ENCODE measurements around the gene ACLY. TPM values are rescaled to one million over a fixed set of nuclear protein-coding genes. Genes with fewer than 3 reads are reported as not detected.

The ACLY gene
- total RNA-seq, 1 donor from 2014 or later = 49.1 TPM

DNA sequence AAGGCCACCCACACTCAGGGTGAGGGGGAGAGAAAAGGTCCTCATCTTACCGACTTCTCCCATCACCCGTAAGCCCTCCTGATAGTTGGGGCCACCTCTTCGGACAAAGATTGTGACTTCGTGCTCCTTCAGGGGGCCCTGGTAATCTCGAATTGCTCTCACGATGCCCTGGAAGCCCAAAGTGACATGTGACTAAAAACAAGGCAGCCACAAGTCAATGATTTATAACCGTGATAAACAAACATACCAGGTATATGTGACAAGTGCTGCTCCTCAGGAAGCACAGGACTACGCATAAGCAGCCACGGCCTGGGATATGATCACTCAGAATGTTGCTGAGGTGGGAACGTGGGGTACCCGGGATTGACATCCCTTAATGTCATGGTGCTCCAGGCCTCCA, 17.1 kb downstream of the ACLY start:
- Histone ChIP-seq H3K9ac (ENCODE audit: low read depth in 1 of 3, low read length in 3 of 3) (no peak overlapping the region), H3K4me3 (ENCODE audit: low read length in 3 of 3) (no peak overlapping the region), H3K4me1 (ENCODE audit: control insufficient read depth in 3 of 3, insufficient read depth in 3 of 3, low read length in 3 of 3) (no peaks in the 10 kb centered on the region), H3K27me3 (ENCODE audit: control insufficient read depth in 3 of 3, insufficient read depth in 3 of 3, low read length in 3 of 3) (no peaks in the 10 kb centered on the region), H3K27ac (ENCODE audit: low read depth, low read length) (no peak overlapping the region), H3K36me3 (ENCODE audit: control insufficient read depth in 3 of 3, insufficient read depth in 3 of 3, low read length in 3 of 3) (peaks cover 50 to 60% (median 56%) of the 10 kb centered on the region in 3 donors), H3K9me3 (ENCODE audit: control insufficient read depth in 3 of 3, low read length in 3 of 3) (no peaks in the 10 kb centered on the region)

DNA sequence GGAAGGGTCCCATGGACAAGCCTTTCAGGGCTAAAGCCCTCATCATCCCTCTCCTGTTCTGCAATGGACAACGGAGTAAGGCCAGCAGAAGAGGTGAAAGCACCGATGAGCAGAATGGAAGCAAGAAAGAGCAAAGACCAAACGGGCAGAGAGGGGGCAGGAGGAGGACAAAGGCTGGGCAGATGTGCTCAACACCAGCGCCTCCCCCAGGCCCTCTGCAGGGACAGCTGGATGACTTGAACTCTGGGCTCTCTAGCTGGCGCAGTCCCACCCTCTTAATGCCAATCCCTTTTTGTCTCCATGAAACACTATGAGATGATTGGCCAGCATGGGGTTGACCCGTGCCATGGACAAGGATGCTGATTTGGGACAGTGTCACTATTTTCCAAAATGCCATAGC, 22.0 kb downstream of the ACLY start:
- Histone ChIP-seq H3K4me3 (ENCODE audit: low read length in 3 of 3) (no peak overlapping the region), H3K36me3 (ENCODE audit: control insufficient read depth in 3 of 3, insufficient read depth in 3 of 3, low read length in 3 of 3) (peaks cover 34 to 54% (median 52%) of the 10 kb centered on the region in 3 donors), H3K9me3 (ENCODE audit: control insufficient read depth in 3 of 3, low read length in 3 of 3) (no peaks in the 10 kb centered on the region), H3K4me1 (ENCODE audit: control insufficient read depth in 3 of 3, insufficient read depth in 3 of 3, low read length in 3 of 3) (peaks cover 7 to 11% (median 9%) of the 10 kb centered on the region in 3 donors), H3K27me3 (ENCODE audit: control insufficient read depth in 3 of 3, insufficient read depth in 3 of 3, low read length in 3 of 3) (no peaks in the 10 kb centered on the region), H3K9ac (ENCODE audit: low read depth in 1 of 3, low read length in 3 of 3) (no peak overlapping the region), H3K27ac (ENCODE audit: low read depth, low read length) (no peak overlapping the region)

DNA sequence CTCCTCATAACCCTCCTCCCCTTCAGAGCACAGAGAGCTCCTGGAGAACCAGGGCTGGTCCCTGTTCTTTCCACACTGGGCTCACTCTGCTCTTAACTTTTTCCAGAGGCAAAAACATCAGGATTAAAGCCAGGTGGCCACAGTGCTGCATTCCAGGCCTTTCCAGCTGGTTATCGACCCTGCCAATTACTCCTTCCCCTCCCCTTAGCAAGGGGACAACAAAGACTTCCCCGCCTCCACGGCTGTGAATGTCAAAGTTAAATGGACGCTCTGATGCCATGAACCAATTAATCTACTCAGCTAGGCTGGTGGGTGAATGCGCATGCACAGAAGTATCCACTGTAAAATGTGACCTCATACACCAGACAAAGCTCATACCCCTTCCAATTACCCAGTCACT, 23.1 kb downstream of the ACLY start:
- Histone ChIP-seq H3K9ac (ENCODE audit: low read depth in 1 of 3, low read length in 3 of 3) (no peak overlapping the region), H3K9me3 (ENCODE audit: control insufficient read depth in 3 of 3, low read length in 3 of 3) (no peaks in the 10 kb centered on the region), H3K4me3 (ENCODE audit: low read length in 3 of 3) (no peak overlapping the region), H3K36me3 (ENCODE audit: control insufficient read depth in 3 of 3, insufficient read depth in 3 of 3, low read length in 3 of 3) (peaks cover 35 to 53% (median 53%) of the 10 kb centered on the region in 3 donors), H3K4me1 (ENCODE audit: control insufficient read depth in 3 of 3, insufficient read depth in 3 of 3, low read length in 3 of 3) (peaks cover 7 to 11% (median 9%) of the 10 kb centered on the region in 3 donors), H3K27me3 (ENCODE audit: control insufficient read depth in 3 of 3, insufficient read depth in 3 of 3, low read length in 3 of 3) (no peaks in the 10 kb centered on the region), H3K27ac (ENCODE audit: low read depth, low read length) (no peak overlapping the region)

DNA sequence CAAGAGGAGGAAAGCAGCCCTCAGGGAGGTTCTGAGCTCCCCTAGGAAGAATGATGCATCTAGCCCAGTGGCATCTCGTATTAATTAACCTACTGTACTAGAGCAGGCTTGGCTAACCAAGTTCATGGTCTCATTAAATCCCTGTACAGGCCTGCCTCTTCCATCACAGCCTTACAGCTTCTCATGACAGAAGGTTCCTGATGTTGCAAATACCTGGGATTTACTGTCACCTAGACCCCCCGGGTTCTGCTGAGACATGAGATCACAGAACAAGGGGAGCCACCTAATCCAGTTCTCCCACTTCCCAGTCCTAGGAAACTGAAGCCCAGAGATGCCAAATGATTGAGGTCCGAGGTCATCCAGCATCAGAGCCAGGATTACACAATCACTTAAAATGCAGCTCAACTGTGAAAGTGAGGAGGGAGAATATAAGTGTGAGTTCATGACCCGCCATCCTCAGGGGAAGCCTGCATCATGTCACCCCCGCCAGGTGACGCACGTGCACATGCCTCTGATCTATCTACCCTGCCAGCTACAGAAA, 23.9 kb downstream of the ACLY start:
- Histone ChIP-seq H3K36me3 (ENCODE audit: control insufficient read depth in 3 of 3, insufficient read depth in 3 of 3, low read length in 3 of 3) (peaks cover 35 to 55% (median 49%) of the 10 kb centered on the region in 3 donors), H3K27me3 (ENCODE audit: control insufficient read depth in 3 of 3, insufficient read depth in 3 of 3, low read length in 3 of 3) (no peaks in the 10 kb centered on the region), H3K4me3 (ENCODE audit: low read length in 3 of 3) (no peak overlapping the region), H3K9ac (ENCODE audit: low read depth in 1 of 3, low read length in 3 of 3) (no peak overlapping the region), H3K27ac (ENCODE audit: low read depth, low read length) (no peak overlapping the region), H3K9me3 (ENCODE audit: control insufficient read depth in 3 of 3, low read length in 3 of 3) (no peaks in the 10 kb centered on the region), H3K4me1 (ENCODE audit: control insufficient read depth in 3 of 3, insufficient read depth in 3 of 3, low read length in 3 of 3) (peaks cover 7 to 11% (median 9%) of the 10 kb centered on the region in 3 donors)

GRCh38 chr17:41893384-41893783, 25.4 kb downstream of the ACLY start:
- peaks cover 7 to 11% (median 9%) of the 10 kb centered on the region in 3 donors for H3K4me1 ChIP-seq (ENCODE audit: control insufficient read depth in 3 of 3, insufficient read depth in 3 of 3, low read length in 3 of 3)
- H3K9ac ChIP-seq (ENCODE audit: low read depth in 1 of 3, low read length in 3 of 3) = no peak overlapping the region
- no peak overlapping the region for H3K4me3 ChIP-seq (ENCODE audit: low read length in 3 of 3)
- H3K36me3 ChIP-seq (ENCODE audit: control insufficient read depth in 3 of 3, insufficient read depth in 3 of 3, low read length in 3 of 3) = peaks cover 33 to 57% (median 46%) of the 10 kb centered on the region in 3 donors
- no peak overlapping the region for H3K27ac ChIP-seq (ENCODE audit: low read depth, low read length)
- no peaks in the 10 kb centered on the region for H3K9me3 ChIP-seq (ENCODE audit: control insufficient read depth in 3 of 3, low read length in 3 of 3)
- H3K27me3 ChIP-seq (ENCODE audit: control insufficient read depth in 3 of 3, insufficient read depth in 3 of 3, low read length in 3 of 3) = no peaks in the 10 kb centered on the region

DNA sequence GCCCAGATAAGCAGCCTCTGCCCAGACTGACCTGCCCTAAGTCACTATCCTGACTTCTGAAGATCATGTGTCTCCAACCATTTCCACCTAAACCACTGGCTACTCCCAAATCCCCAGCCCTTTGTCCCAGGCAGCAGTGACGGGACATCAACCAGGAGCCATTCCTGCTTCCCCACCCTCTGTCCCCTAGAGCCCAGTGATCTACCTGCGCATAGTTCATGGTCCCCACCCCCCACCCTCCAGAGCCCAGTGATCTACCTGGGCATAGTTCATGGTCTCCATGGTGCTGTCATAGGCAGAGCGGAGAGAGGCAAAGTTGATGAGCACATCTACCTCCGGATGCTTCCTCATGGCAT, 26.8 kb downstream of the ACLY start:
- Histone ChIP-seq H3K9ac (ENCODE audit: low read depth in 1 of 3, low read length in 3 of 3) (no peak overlapping the region), H3K36me3 (ENCODE audit: control insufficient read depth in 3 of 3, insufficient read depth in 3 of 3, low read length in 3 of 3) (peaks cover 35 to 58% (median 48%) of the 10 kb centered on the region in 3 donors), H3K4me1 (ENCODE audit: control insufficient read depth in 3 of 3, insufficient read depth in 3 of 3, low read length in 3 of 3) (peaks cover 7 to 11% (median 9%) of the 10 kb centered on the region in 3 donors), H3K4me3 (ENCODE audit: low read length in 3 of 3) (no peak overlapping the region), H3K27me3 (ENCODE audit: control insufficient read depth in 3 of 3, insufficient read depth in 3 of 3, low read length in 3 of 3) (no peaks in the 10 kb centered on the region), H3K27ac (ENCODE audit: low read depth, low read length) (no peak overlapping the region), H3K9me3 (ENCODE audit: control insufficient read depth in 3 of 3, low read length in 3 of 3) (no peaks in the 10 kb centered on the region)

DNA sequence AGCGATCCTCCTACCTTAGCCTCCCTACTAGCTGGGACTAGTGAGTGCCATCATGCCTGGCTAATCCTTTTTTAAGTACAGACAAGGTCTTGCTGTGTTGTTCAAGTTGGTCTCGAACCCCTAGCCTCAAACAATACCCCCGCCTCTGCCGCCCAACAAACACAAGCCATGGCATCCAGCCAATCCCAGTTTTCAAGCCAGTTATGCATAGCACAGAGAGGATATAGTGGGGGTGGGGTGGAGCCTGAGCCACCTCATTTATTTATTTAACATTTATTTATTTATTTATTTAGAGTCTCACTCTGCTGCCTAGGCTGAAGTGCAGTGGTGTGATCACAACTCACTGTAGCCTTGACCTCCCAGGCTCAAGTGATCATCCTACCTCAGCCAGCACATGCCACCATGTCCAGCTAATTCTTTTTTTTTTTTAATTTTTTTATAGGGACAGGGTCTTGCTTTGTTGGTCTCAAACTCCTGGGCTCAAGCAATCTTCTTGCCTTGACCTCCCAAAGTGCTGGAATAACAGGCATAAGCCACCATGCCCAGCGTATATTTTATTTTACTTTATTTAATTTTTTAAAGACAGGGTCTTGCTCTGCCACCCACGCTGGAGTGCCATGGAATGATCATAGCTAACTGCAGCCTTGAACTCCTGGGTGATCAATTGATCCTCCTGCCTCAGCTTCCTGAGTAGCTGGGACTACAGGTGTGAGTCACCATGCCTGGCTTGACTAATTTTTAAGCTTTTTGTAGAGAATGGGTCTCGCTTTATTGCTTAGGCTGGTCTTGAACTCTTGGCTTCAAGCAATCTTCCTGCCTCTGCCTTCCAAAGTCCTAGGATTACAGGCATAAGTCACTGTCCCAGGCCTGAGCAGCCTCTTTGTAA, 27.4 kb downstream of the ACLY start:
- H3K9ac ChIP-seq (ENCODE audit: low read depth in 1 of 3, low read length in 3 of 3) = no peak overlapping the region
- H3K27ac ChIP-seq (ENCODE audit: low read depth, low read length) = no peak overlapping the region
- H3K36me3 ChIP-seq (ENCODE audit: control insufficient read depth in 3 of 3, insufficient read depth in 3 of 3, low read length in 3 of 3) = peaks cover 32 to 56% (median 45%) of the 10 kb centered on the region in 3 donors
- no peak overlapping the region for H3K4me3 ChIP-seq (ENCODE audit: low read length in 3 of 3)
- H3K4me1 ChIP-seq (ENCODE audit: control insufficient read depth in 3 of 3, insufficient read depth in 3 of 3, low read length in 3 of 3) = peaks cover 7 to 11% (median 9%) of the 10 kb centered on the region in 3 donors
- H3K27me3 ChIP-seq (ENCODE audit: control insufficient read depth in 3 of 3, insufficient read depth in 3 of 3, low read length in 3 of 3) = no peaks in the 10 kb centered on the region
- no peaks in the 10 kb centered on the region for H3K9me3 ChIP-seq (ENCODE audit: control insufficient read depth in 3 of 3, low read length in 3 of 3)

GRCh38 chr17:41888332-41888965, 30.3 kb downstream of the ACLY start:
- H3K4me1 ChIP-seq (ENCODE audit: control insufficient read depth in 3 of 3, insufficient read depth in 3 of 3, low read length in 3 of 3) = no peaks in the 10 kb centered on the region
- H3K9me3 ChIP-seq (ENCODE audit: control insufficient read depth in 3 of 3, low read length in 3 of 3) = no peaks in the 10 kb centered on the region
- H3K9ac ChIP-seq (ENCODE audit: low read depth in 1 of 3, low read length in 3 of 3) = no peak overlapping the region
- no peak overlapping the region for H3K27ac ChIP-seq (ENCODE audit: low read depth, low read length)
- H3K36me3 ChIP-seq (ENCODE audit: control insufficient read depth in 3 of 3, insufficient read depth in 3 of 3, low read length in 3 of 3) = peaks cover 49 to 70% (median 60%) of the 10 kb centered on the region in 3 donors
- no peaks in the 10 kb centered on the region for H3K27me3 ChIP-seq (ENCODE audit: control insufficient read depth in 3 of 3, insufficient read depth in 3 of 3, low read length in 3 of 3)
- H3K4me3 ChIP-seq (ENCODE audit: low read length in 3 of 3) = no peak overlapping the region

GRCh38 chr17:41885733-41886132, 33.0 kb downstream of the ACLY start:
- H3K36me3 ChIP-seq (ENCODE audit: control insufficient read depth in 3 of 3, insufficient read depth in 3 of 3, low read length in 3 of 3) = peaks cover 43 to 58% (median 55%) of the 10 kb centered on the region in 3 donors
- no peaks in the 10 kb centered on the region for H3K4me1 ChIP-seq (ENCODE audit: control insufficient read depth in 3 of 3, insufficient read depth in 3 of 3, low read length in 3 of 3)
- no peaks in the 10 kb centered on the region for H3K27me3 ChIP-seq (ENCODE audit: control insufficient read depth in 3 of 3, insufficient read depth in 3 of 3, low read length in 3 of 3)
- no peaks in the 10 kb centered on the region for H3K9me3 ChIP-seq (ENCODE audit: control insufficient read depth in 3 of 3, low read length in 3 of 3)
- no peak overlapping the region for H3K9ac ChIP-seq (ENCODE audit: low read depth in 1 of 3, low read length in 3 of 3)
- no peak overlapping the region for H3K4me3 ChIP-seq (ENCODE audit: low read length in 3 of 3)
- H3K27ac ChIP-seq (ENCODE audit: low read depth, low read length) = no peak overlapping the region

DNA sequence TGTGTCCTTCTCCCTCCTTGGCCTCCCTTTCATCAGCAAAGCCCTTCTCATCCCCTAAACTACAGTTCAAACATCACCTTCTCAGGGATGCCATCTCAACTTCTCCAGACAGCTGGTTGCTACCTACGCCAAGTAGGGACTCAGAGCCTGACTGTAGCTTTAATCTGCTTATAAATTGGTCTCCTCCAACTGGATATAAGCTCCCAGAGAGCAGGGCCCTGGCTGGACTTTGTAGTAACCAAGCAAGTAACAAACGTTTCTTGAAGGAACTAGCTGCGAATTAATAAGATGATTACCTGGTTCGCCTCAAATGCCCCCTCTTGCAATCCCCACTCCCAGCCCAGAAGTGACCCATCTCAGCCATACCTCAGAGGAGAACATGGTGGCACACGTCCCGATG, 36.0 kb downstream of the ACLY start:
- Histone ChIP-seq H3K9ac (ENCODE audit: low read depth in 1 of 3, low read length in 3 of 3) (no peak overlapping the region), H3K27me3 (ENCODE audit: control insufficient read depth in 3 of 3, insufficient read depth in 3 of 3, low read length in 3 of 3) (no peaks in the 10 kb centered on the region), H3K4me3 (ENCODE audit: low read length in 3 of 3) (no peak overlapping the region), H3K9me3 (ENCODE audit: control insufficient read depth in 3 of 3, low read length in 3 of 3) (no peaks in the 10 kb centered on the region), H3K27ac (ENCODE audit: low read depth, low read length) (no peak overlapping the region), H3K36me3 (ENCODE audit: control insufficient read depth in 3 of 3, insufficient read depth in 3 of 3, low read length in 3 of 3) (peaks cover 49 to 64% (median 60%) of the 10 kb centered on the region in 3 donors), H3K4me1 (ENCODE audit: control insufficient read depth in 3 of 3, insufficient read depth in 3 of 3, low read length in 3 of 3) (no peaks in the 10 kb centered on the region)

Measured in skeletal muscle tissue (tissue), 4 donors.